ENCODE measurements around the gene TLR1. TPM values are rescaled to one million over a fixed set of nuclear protein-coding genes. Genes with fewer than 3 reads are reported as not detected.
"Not testable (repeated sequence)": the region's sequence is repeated elsewhere in the genome, so short reads cannot be mapped to it uniquely, and the experiment has no call there.

The TLR1 gene
- total and polyA plus RNA-seq, 2 donors: 4.4 to 17.2 TPM

- 91% methylated on average over 4 of the region's 4 CpGs for WGBS
- H3K27ac ChIP-seq (ENCODE audit: low read depth): no peak overlapping the region
- no peak for DNase-seq (ENCODE audit: extremely low spot score)
- no peak overlapping the region for H3K4me3 ChIP-seq (ENCODE audit: low read depth, low read length)
- H3K36me3 ChIP-seq (ENCODE audit: insufficient read depth): no peaks in the 10 kb centered on the region
- H3K4me1 ChIP-seq (ENCODE audit: insufficient read depth): no peaks in the 10 kb centered on the region
Observed at GRCh38 chr4:38820329-38821061, 15.9 kb upstream of the TLR1 start.

GRCh38 chr4:38819569-38819968 lies 15.0 kb upstream of the TLR1 start:
- H3K27ac ChIP-seq (ENCODE audit: low read depth): no peak overlapping the region
- no peak for DNase-seq (ENCODE audit: extremely low spot score)
- 69% methylated on average over 3 of the region's 3 CpGs for WGBS
- no peaks in the 10 kb centered on the region for H3K4me1 ChIP-seq (ENCODE audit: insufficient read depth)
- no peaks in the 10 kb centered on the region for H3K36me3 ChIP-seq (ENCODE audit: insufficient read depth)
- no peak overlapping the region for H3K4me3 ChIP-seq (ENCODE audit: low read depth, low read length)

- Histone ChIP-seq H3K27ac (ENCODE audit: low read depth) (no peak overlapping the region), H3K4me1 (ENCODE audit: insufficient read depth) (no peaks in the 10 kb centered on the region), H3K36me3 (ENCODE audit: insufficient read depth) (no peaks in the 10 kb centered on the region), H3K4me3 (ENCODE audit: low read depth, low read length) (no peak overlapping the region)
- DNase-seq (ENCODE audit: extremely low spot score): no peak
- 84% methylated on average over 5 of the region's 5 CpGs for WGBS
Observed at GRCh38 chr4:38818441-38818976, 13.9 kb upstream of the TLR1 start.

GRCh38 chr4:38815885-38816782 lies 11.5 kb upstream of the TLR1 start:
- no peak overlapping the region for H3K4me3 ChIP-seq (ENCODE audit: low read depth, low read length)
- no peaks in the 10 kb centered on the region for H3K36me3 ChIP-seq (ENCODE audit: insufficient read depth)
- no peak for DNase-seq (ENCODE audit: extremely low spot score)
- H3K27ac ChIP-seq (ENCODE audit: low read depth): no peak overlapping the region
- 76% methylated on average over 3 of the region's 3 CpGs for WGBS
- no peaks in the 10 kb centered on the region for H3K4me1 ChIP-seq (ENCODE audit: insufficient read depth)

GRCh38 chr4:38814386-38814785 lies 9.8 kb upstream of the TLR1 start:
- DNase-seq (ENCODE audit: extremely low spot score): no peak
- H3K27ac ChIP-seq (ENCODE audit: low read depth): no peak overlapping the region
- no peaks in the 10 kb centered on the region for H3K36me3 ChIP-seq (ENCODE audit: insufficient read depth)
- 78% methylated on average over 3 of the region's 3 CpGs for WGBS
- H3K4me3 ChIP-seq (ENCODE audit: low read depth, low read length): no peak overlapping the region
- H3K4me1 ChIP-seq (ENCODE audit: insufficient read depth): no peaks in the 10 kb centered on the region

- H3K27ac ChIP-seq (ENCODE audit: low read depth): no peak overlapping the region
- WGBS: 83% methylated on average over 6 of the region's 6 CpGs
- no peak overlapping the region for H3K4me3 ChIP-seq (ENCODE audit: low read depth, low read length)
- no peaks in the 10 kb centered on the region for H3K4me1 ChIP-seq (ENCODE audit: insufficient read depth)
- H3K36me3 ChIP-seq (ENCODE audit: insufficient read depth): no peaks in the 10 kb centered on the region
- no peak for DNase-seq (ENCODE audit: extremely low spot score)
Observed at GRCh38 chr4:38811297-38811696, 6.7 kb upstream of the TLR1 start.

- WGBS: 97% methylated on average over 29 of the region's 29 CpGs
- H3K27ac ChIP-seq (ENCODE audit: low read depth); H3K36me3 ChIP-seq (ENCODE audit: insufficient read depth); H3K4me3 ChIP-seq (ENCODE audit: low read depth, low read length); H3K4me1 ChIP-seq (ENCODE audit: insufficient read depth); DNase-seq (ENCODE audit: extremely low spot score): not testable (repeated sequence)
Observed at GRCh38 chr4:38807462-38807861, 2.9 kb upstream of the TLR1 start.

- H3K27ac ChIP-seq (ENCODE audit: low read depth); H3K36me3 ChIP-seq (ENCODE audit: insufficient read depth); H3K4me3 ChIP-seq (ENCODE audit: low read depth, low read length); DNase-seq (ENCODE audit: extremely low spot score); H3K4me1 ChIP-seq (ENCODE audit: insufficient read depth): not testable (repeated sequence)
- WGBS: 94% methylated on average over 9 of the region's 9 CpGs
Observed at GRCh38 chr4:38806251-38806650, 1.7 kb upstream of the TLR1 start.

- WGBS: 30% methylated on average over 5 of the region's 5 CpGs
- no peak for DNase-seq (ENCODE audit: extremely low spot score)
- Histone ChIP-seq H3K4me1 (ENCODE audit: insufficient read depth) (no peaks in the 10 kb centered on the region), H3K36me3 (ENCODE audit: insufficient read depth) (no peaks in the 10 kb centered on the region), H3K27ac (ENCODE audit: low read depth) (no peak overlapping the region), H3K4me3 (ENCODE audit: low read depth, low read length) (peak overlapping the region; percentile 1)
Observed at GRCh38 chr4:38805530-38806145, 1.0 kb upstream of the TLR1 start.

- no peak for DNase-seq (ENCODE audit: extremely low spot score)
- H3K27ac ChIP-seq (ENCODE audit: low read depth): peak overlapping the region; percentile 46
- 22% methylated on average over 6 of the region's 6 CpGs for WGBS
- H3K36me3 ChIP-seq (ENCODE audit: insufficient read depth): no peaks in the 10 kb centered on the region
- H3K4me1 ChIP-seq (ENCODE audit: insufficient read depth): no peaks in the 10 kb centered on the region
- peak overlapping the region; percentile 30 for H3K4me3 ChIP-seq (ENCODE audit: low read depth, low read length)
Observed at GRCh38 chr4:38803833-38804653, 548 bp downstream of the TLR1 start.

- H3K36me3 ChIP-seq (ENCODE audit: insufficient read depth): no peaks in the 10 kb centered on the region
- no peak overlapping the region for H3K4me3 ChIP-seq (ENCODE audit: low read depth, low read length)
- no peak overlapping the region for H3K27ac ChIP-seq (ENCODE audit: low read depth)
- DNase-seq (ENCODE audit: extremely low spot score): no peak
- WGBS: 95% methylated on average over 15 of the region's 15 CpGs
- no peaks in the 10 kb centered on the region for H3K4me1 ChIP-seq (ENCODE audit: insufficient read depth)
Observed at GRCh38 chr4:38802561-38803355, 1.8 kb downstream of the TLR1 start.

- no peaks in the 10 kb centered on the region for H3K4me1 ChIP-seq (ENCODE audit: insufficient read depth)
- no peak overlapping the region for H3K27ac ChIP-seq (ENCODE audit: low read depth)
- no peaks in the 10 kb centered on the region for H3K36me3 ChIP-seq (ENCODE audit: insufficient read depth)
- DNase-seq (ENCODE audit: extremely low spot score): no peak
- WGBS: 94% methylated on average over 3 of the region's 3 CpGs
- no peak overlapping the region for H3K4me3 ChIP-seq (ENCODE audit: low read depth, low read length)
Observed at GRCh38 chr4:38800961-38801450, 3.6 kb downstream of the TLR1 start.
